IPS-20b (cell line): ENCODE measurements around the gene PRAMEF14.
"Not testable (repeated sequence)": the region's sequence is repeated elsewhere in the genome, so short reads cannot be mapped to it uniquely, and the experiment has no call there.

Experiments
- H3K27ac ChIP-seq: one replicate; pipeline ENCODE4 v1.5.1; 2013; ENCODE audit warnings: low read length
- H3K27me3 ChIP-seq: 2 replicates; pipeline ENCODE4 v1.6.1; 2013; ENCODE audit warnings: mild to moderate bottlenecking, low read length, inconsistent platforms; ENCODE audit not compliant: insufficient read depth
- H3K36me3 ChIP-seq: 2 replicates; pipeline ENCODE4 v1.6.1; 2013; ENCODE audit warnings: low read depth, mild to moderate bottlenecking, inconsistent platforms, low read length, moderate library complexity; ENCODE audit not compliant: insufficient read depth
- H3K4me1 ChIP-seq: 2 replicates; pipeline ENCODE4 v1.6.1; 2013; ENCODE audit warnings: mild to moderate bottlenecking, control low read depth, inconsistent platforms, low read length, moderate library complexity; ENCODE audit not compliant: insufficient read depth
- H3K4me3 ChIP-seq: 2 replicates; pipeline ENCODE4 v1.5.1; 2013; ENCODE audit warnings: mild to moderate bottlenecking, low read length, inconsistent platforms
- H3K9ac ChIP-seq: 2 replicates; pipeline ENCODE4 v1.6.1; 2013; ENCODE audit warnings: low read depth, mild to moderate bottlenecking, inconsistent platforms, low read length, moderate library complexity
- H3K9me3 ChIP-seq: 2 replicates; pipeline ENCODE4 v1.6.1; 2013; ENCODE audit warnings: mild to moderate bottlenecking, low read depth, low read length, inconsistent platforms; ENCODE audit not compliant: insufficient read depth

PRAMEF14 gene

DNA sequence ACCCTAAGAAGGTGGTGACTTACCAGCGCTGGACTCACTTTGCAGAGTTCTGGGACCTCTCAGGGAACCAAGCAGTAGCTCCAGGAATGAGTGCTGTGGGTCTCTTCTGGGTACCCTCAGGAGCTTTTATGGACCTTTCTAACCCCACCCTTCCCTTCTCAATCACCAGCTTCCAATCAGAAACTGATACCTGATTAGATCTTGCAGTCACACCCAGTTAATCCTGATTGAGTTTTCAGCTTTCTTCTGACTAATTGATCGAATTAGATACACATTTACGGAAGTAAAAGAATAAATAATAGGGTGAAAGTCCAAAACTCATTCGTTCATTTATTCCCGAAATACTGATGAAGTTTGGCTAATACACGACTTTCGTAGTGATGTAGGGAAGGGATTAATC lies at the start of gene PRAMEF14:
TSS of gene PRAMEF14 (minus strand) at position 101 of the 400 bp plus-strand sequence. CDS start 1,820 bp downstream, outside the sequence.
- not testable (repeated sequence) for H3K9ac ChIP-seq, H3K36me3 ChIP-seq, H3K27me3 ChIP-seq, H3K4me1 ChIP-seq, H3K9me3 ChIP-seq, H3K27ac ChIP-seq, H3K4me3 ChIP-seq

DNA sequence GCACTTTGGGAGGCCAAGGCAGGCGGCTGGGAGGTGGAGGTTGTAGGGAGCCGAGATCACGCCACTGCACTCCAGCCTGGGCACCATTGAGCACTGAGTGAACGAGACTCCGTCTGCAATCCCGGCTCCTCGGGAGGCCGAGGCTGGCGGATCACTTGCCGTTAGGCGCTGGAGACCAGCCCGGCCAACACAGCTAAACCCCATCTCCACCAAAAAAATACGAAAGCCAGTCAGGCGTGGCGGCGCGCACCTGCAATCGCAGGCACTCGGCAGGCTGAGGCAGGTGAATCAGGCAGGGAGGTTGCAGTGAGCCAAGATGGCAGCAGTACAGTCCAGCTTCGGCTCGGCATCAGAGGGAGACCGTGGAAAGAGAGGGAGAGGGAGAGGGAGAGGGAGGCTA lies 48.4 kb upstream of the PRAMEF14 start:
- H3K9me3 ChIP-seq, result peaks cover 72% of the 10 kb centered on the region
- not testable (repeated sequence) for H3K36me3 ChIP-seq, H3K27ac ChIP-seq, H3K9ac ChIP-seq, H3K4me1 ChIP-seq, H3K4me3 ChIP-seq, H3K27me3 ChIP-seq

- not testable (repeated sequence) for H3K4me3 ChIP-seq, H3K27me3 ChIP-seq, H3K4me1 ChIP-seq, H3K27ac ChIP-seq, H3K9ac ChIP-seq, H3K36me3 ChIP-seq
- H3K9me3 ChIP-seq, result peaks cover 71% of the 10 kb centered on the region
Observed at GRCh38 chr1:13394761-13395160, 47.8 kb upstream of the PRAMEF14 start.

DNA sequence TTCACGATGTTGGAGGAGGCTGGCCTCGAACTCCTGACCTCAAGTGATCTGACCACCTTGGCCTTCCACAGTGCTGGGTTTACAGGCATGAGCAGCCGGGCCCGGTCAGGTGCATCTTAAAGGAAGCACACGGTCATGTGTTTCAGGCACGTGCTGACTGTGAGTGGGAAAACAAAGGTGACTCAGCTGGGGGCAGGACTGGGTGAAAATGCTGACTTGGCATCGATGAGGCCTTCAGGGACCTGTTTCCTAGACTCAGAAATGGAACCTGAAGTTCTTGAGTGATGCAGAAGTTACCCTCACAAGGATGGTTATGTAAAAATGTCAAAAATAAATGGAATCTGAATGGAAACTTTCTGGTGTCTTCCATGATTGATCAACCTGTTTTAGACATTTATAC lies 46.1 kb upstream of the PRAMEF14 start:
- H3K9me3 ChIP-seq, result peaks cover 64% of the 10 kb centered on the region
- not testable (repeated sequence) for H3K4me1 ChIP-seq, H3K27me3 ChIP-seq, H3K9ac ChIP-seq, H3K4me3 ChIP-seq, H3K27ac ChIP-seq, H3K36me3 ChIP-seq

- H3K36me3 ChIP-seq, H3K27me3 ChIP-seq, H3K4me3 ChIP-seq, H3K4me1 ChIP-seq, H3K27ac ChIP-seq, H3K9ac ChIP-seq: not testable (repeated sequence)
- peaks cover 65% of the 10 kb centered on the region for H3K9me3 ChIP-seq
Observed at GRCh38 chr1:13389332-13389731, 42.4 kb upstream of the PRAMEF14 start, which contains the start of gene PRAMEF17. Gene PRAMEF17 (plus strand): TSS chr1:13389632. CDS start chr1:13389658, 26 bp downstream.

DNA sequence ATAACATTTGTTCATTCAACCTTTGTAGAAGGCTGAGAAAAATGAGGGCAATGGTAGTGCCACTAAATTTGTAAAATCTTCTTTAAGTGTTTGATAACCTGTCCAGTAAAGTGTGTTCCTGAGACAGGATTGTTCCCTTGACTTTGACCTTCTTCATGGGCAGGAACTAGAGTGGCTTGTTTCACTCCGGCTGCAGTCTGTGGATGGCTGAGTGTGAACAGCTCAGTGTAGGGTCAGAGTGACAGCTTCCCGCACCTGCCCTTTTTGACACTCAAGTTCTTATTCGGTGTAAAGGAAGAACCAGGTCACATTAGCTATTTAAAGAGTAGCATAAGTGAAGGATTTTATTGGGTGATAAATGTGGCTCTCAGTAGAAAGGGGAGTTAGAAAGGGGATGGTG lies 33.4 kb upstream of the PRAMEF14 start:
- not testable (repeated sequence) for H3K27ac ChIP-seq, H3K27me3 ChIP-seq, H3K9ac ChIP-seq, H3K36me3 ChIP-seq, H3K4me3 ChIP-seq, H3K4me1 ChIP-seq
- H3K9me3 ChIP-seq, result peaks cover 31% of the 10 kb centered on the region

GRCh38 chr1:13378983-13379382 lies 32.0 kb upstream of the PRAMEF14 start:
- peaks cover 40% of the 10 kb centered on the region for H3K9me3 ChIP-seq
- not testable (repeated sequence) for H3K27me3 ChIP-seq, H3K27ac ChIP-seq, H3K36me3 ChIP-seq, H3K9ac ChIP-seq, H3K4me1 ChIP-seq, H3K4me3 ChIP-seq

DNA sequence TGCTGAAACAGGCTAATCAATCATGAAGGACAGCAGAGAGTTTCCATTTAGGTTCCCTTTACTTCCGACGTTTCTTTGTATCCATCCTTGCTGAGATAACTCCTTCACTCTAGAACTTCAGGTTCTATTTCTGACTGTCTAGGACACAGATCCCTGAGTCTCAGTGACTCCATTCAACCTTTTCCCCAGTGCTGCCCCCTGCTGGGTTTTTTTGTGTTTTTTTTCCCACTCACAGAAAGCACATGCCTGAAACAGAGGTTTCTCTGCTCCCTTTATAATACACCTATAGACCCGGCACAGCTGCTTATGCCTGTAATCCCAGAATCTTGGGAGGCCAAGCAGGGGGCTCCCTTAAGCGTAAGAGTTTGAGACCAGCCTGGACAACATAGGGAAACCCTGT lies 21.6 kb upstream of the PRAMEF14 start:
- H3K4me3 ChIP-seq, H3K27me3 ChIP-seq, H3K4me1 ChIP-seq: not testable (repeated sequence)

GRCh38 chr1:13366536-13366935 lies 19.6 kb upstream of the PRAMEF14 start:
- not testable (repeated sequence) for H3K4me1 ChIP-seq, H3K27ac ChIP-seq, H3K4me3 ChIP-seq, H3K27me3 ChIP-seq, H3K36me3 ChIP-seq, H3K9ac ChIP-seq
- H3K9me3 ChIP-seq, result peaks cover 41% of the 10 kb centered on the region

More for the DNA sequence above, 21.6 kb upstream of the PRAMEF14 start:
- H3K9me3 ChIP-seq, result peaks cover 59% of the 10 kb centered on the region
- H3K36me3 ChIP-seq, H3K9ac ChIP-seq, H3K27ac ChIP-seq: not testable (repeated sequence)

- not testable (repeated sequence) for H3K27ac ChIP-seq, H3K27me3 ChIP-seq, H3K36me3 ChIP-seq, H3K9ac ChIP-seq, H3K4me3 ChIP-seq, H3K4me1 ChIP-seq
- H3K9me3 ChIP-seq, result peaks cover 30% of the 10 kb centered on the region
Observed at GRCh38 chr1:13364928-13365327, 18.0 kb upstream of the PRAMEF14 start.

GRCh38 chr1:13362364-13362763 lies 15.4 kb upstream of the PRAMEF14 start:
- not testable (repeated sequence) for H3K4me3 ChIP-seq, H3K36me3 ChIP-seq, H3K27ac ChIP-seq, H3K27me3 ChIP-seq, H3K4me1 ChIP-seq, H3K9ac ChIP-seq
- H3K9me3 ChIP-seq, result peaks cover 10% of the 10 kb centered on the region

- not testable (repeated sequence) for H3K27me3 ChIP-seq, H3K4me3 ChIP-seq, H3K9ac ChIP-seq, H3K9me3 ChIP-seq, H3K27ac ChIP-seq, H3K4me1 ChIP-seq, H3K36me3 ChIP-seq
Observed at GRCh38 chr1:13356774-13357173, 9.8 kb upstream of the PRAMEF14 start.

- H3K27me3 ChIP-seq, H3K9ac ChIP-seq, H3K4me3 ChIP-seq, H3K27ac ChIP-seq, H3K9me3 ChIP-seq, H3K4me1 ChIP-seq, H3K36me3 ChIP-seq: not testable (repeated sequence)
Observed at GRCh38 chr1:13354475-13354874, 7.5 kb upstream of the PRAMEF14 start.
